NCI-H1105 (cell line): Measurements from ENCODE around the gene MSI1.

Source experiments
- DNase-seq: peaks from one replicate; lab custom pipeline; 2025; lab: John Stamatoyannopoulos, UW

MSI1 gene

DNA sequence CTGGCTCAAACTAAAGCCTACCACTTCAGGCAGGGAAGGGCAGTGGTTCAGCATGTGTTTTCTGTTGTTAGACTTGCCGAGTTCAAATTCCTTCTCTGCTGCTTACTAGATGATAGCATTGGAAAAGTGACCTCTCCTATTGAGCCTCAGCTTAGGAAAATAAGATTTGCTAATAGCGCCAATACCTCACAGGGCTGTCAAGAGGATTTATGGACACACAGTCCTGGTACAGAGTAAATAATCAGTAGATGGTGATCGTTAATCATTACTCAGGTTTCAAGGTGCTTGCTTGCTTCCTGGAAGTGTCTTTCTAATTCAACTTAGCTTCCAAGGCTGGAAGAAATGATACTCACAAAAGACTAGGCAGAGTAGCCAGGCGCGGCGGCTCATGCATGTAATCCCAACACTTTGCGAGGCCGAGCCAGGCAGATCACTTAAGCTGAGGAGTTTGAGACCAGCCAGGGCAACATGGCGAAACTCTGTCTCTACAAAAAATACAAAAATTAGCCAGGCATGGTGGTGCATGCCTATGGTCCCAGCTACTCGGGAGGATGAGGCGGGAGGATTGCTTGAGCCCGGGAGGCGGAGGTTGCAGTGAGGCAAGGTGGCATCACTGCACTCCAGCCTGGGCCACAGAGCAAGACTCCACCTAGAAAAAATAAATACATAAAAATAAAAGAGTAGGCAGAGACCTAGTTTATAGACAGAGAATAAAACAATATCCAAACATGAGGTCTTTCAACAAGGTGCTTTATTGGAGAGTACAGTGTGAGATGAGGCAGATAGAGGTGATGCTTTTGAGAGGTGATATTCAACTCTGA, 47.4 kb downstream of the MSI1 start:
- DNase-seq: no peak

- peak; percentile 100 for DNase-seq
Measured at GRCh38 chr12:120317224-120318105, 51.5 kb downstream of the MSI1 start.

GRCh38 chr12:120316798-120317223, 52.2 kb downstream of the MSI1 start:
- no peak for DNase-seq

DNA sequence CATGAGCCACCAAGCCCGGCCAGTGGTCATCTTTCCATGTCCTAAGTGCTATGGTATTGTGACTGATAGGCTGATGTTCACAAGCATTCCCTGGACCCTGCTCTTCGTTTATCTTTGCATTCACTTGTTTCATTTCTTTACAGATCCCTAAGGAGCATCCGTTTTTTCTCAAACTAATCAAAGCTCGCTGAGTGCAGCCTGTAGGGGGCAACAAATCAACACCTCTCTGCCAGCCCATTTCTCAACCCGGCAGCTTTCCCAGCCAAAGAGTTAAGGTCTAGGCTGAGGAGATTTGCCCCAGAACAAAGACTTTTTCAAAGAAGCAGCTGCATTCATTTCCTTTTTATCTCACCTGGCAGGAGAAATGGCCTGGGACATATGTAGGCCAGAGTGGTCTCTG, 54.7 kb downstream of the MSI1 start:
- DNase-seq: no peak

DNA sequence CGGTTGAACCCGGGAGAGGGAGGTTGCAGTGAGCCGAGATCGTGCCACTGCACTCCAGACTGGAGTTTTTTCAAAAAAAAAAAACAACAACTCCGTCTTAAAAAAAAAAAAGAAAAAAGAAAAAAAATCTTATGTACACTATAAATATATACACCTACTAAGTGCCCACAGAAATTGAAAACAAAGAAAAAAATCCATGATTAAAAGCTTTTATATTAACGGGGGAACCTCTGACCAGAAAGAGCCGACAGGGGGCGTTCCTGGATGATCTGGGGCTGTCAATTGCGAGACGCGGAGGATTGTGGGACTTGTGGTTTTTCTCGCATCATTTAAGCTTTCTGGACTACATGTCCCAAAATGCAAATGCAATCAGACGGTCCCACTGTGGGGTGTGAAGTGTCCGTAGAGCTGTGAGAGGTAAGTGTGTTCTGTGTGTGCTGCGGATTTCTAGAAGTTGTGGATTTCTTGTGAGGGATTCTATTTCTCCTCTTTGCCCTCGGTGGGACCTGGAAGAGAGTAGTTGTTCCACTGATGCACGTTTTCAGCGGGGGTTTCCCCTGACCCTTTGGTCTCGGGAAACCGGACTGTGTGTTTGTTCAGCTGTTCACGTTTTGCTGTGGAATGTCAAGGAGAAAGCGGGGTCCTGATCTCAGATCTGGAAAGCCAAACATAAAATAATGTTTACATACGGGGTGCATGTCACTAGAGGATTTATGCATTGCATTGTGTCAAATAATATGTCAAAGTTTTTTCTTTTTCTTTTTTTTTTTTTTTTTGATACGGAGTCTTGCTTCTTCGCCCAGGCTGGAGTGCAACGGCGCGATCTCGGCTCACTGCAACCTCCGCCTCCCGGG, 66.8 kb downstream of the MSI1 start, which contains the start of gene SIRT4:
TSS of gene SIRT4 (plus strand) at position 360 of the 854 bp plus-strand sequence. CDS start 1,241 bp downstream, outside the sequence.
- DNase-seq: peak; percentile 90

GRCh38 chr12:120292661-120293531, 76.1 kb downstream of the MSI1 start, which contains the start of gene RNU4-1:
Gene RNU4-1 (minus strand): TSS chr12:120293237.
- peak; percentile 85 for DNase-seq

DNA sequence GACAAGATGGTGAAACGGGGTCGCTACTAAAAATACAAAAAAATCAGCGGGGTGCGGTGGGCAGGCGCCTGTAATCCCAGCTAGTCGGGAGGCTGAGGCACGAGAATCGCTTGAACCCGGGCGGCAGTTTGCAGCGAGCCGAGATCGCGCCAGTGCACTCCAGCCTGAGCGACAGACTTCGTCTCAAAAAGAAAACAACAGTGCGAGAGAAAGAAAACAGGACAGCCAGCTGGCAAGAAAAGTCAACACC, 76.6 kb downstream of the MSI1 start:
- no peak for DNase-seq
